Right lobe of liver (tissue), 4 donors: ENCODE results near the gene SNAP47.

Experiments used
- POLR2A ChIP-seq: fragments of 450-650 bp; IDR thresholded peaks from one replicate; pipeline ENCODE4 v1.6.1; 2017; ENCODE audit warnings: antibody characterized with exemption, mild to moderate bottlenecking
- TF ChIP-seq, protein P1 (sequence below), 4 donors: fragments of 200-600 bp in 3 of 4; fragments of 450-650 bp in 1 of 4; IDR thresholded peaks; one replicate each; pipeline versions ENCODE4 v1.5.1 to v1.8.0; 2016 to 2022; ENCODE audit warnings: antibody characterized with exemption in 4 of 4, mild to moderate bottlenecking in 2 of 4
- donor health status: DM: no; HTN: no; CAD: no.
- donor health status: DM: no; HTN: no; CAD: no.
- donor health status: DM: no; HTN: yes; CAD: no.

DNA sequence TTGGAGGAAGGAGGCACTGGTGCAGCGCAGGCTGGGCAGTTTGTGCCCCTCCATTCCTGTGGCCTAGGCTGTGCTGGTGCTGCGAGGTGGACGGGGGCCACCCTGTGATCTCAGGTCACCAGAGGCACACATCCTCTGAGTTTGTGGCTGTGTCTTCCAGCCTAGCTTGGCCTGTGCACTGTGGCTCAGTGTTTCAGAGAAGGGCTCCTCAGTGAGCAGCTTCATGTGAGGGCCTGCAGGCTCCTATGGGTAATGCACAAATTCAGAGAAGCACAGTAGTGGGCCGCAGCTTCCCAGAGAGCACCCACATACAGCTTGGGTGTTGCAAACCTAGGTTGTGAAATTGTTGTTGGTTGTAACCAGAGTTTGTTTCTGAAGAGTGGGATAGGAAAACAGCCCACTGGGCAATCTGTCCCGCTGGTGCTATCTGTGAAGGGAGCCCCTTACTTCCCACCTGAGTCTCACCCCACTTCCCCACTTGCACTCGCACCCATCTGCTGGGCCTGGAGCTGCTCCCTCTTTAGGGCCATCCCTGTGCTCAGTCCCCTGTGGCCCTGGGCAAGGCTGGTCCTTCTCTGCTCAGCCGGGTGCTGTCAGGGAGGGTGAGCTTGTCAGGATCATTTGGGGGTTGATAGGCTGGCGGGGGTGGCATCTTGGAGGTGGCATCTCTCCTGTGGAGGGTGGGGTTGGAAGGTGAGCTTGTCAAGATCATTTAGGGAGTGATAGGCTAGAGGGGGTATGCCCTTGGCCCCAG, 30.2 kb downstream of the SNAP47 start:
- TF ChIP-seq, protein P1, sequence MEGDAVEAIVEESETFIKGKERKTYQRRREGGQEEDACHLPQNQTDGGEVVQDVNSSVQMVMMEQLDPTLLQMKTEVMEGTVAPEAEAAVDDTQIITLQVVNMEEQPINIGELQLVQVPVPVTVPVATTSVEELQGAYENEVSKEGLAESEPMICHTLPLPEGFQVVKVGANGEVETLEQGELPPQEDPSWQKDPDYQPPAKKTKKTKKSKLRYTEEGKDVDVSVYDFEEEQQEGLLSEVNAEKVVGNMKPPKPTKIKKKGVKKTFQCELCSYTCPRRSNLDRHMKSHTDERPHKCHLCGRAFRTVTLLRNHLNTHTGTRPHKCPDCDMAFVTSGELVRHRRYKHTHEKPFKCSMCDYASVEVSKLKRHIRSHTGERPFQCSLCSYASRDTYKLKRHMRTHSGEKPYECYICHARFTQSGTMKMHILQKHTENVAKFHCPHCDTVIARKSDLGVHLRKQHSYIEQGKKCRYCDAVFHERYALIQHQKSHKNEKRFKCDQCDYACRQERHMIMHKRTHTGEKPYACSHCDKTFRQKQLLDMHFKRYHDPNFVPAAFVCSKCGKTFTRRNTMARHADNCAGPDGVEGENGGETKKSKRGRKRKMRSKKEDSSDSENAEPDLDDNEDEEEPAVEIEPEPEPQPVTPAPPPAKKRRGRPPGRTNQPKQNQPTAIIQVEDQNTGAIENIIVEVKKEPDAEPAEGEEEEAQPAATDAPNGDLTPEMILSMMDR (IDR thresholded peaks at IDR 0.05): no peak
- no peak for TF ChIP-seq POLR2A
